Neural progenitor cell (in vitro differentiated cells): ENCODE results near the gene SHISAL1. TPM values are rescaled to one million over a fixed set of nuclear protein-coding genes. Genes with fewer than 3 reads are reported as not detected.

ENCODE experiments used
- DNase-seq: peaks from one replicate; pipeline ENCODE4 v3.0.0-alpha.2; 2016; ENCODE audit warnings: low spot score
- H2AFZ ChIP-seq: fragments of 200-600 bp; sonication (generic); replicated peaks from 2 replicates; pipeline ENCODE4 v1.6.1; 2016; ENCODE audit warnings: antibody characterized with exemption
- H3F3A ChIP-seq: fragments of 200-600 bp; sonication (generic); 2 replicates; pipeline ENCODE4 v1.6.1; 2016; ENCODE audit warnings: antibody characterized with exemption, low read depth
- H3K27ac ChIP-seq: fragments of 200-600 bp; sonication (generic); 2 replicates; pipeline ENCODE4 v1.5.1; 2016; ENCODE audit warnings: mild to moderate bottlenecking
- H3K27me3 ChIP-seq: fragments of 200-600 bp; sonication (generic); 2 replicates; pipeline ENCODE4 v1.6.1; 2016; ENCODE audit warnings: mild to moderate bottlenecking, moderate library complexity
- H3K36me3 ChIP-seq: fragments of 200-600 bp; sonication (generic); 2 replicates; pipeline ENCODE4 v1.5.1; 2016
- H3K4me1 ChIP-seq: fragments of 200-600 bp; sonication (generic); 2 replicates; pipeline ENCODE4 v1.6.1; 2016; ENCODE audit warnings: mixed run types
- H3K4me2 ChIP-seq: fragments of 200-600 bp; sonication (generic); 2 replicates; pipeline ENCODE4 v1.6.1; 2016
- H3K4me3 ChIP-seq: fragments of 200-600 bp; sonication (generic); 2 replicates; pipeline ENCODE4 v1.5.1; 2016
- H3K79me2 ChIP-seq: fragments of 200-600 bp; sonication (generic); 2 replicates; pipeline ENCODE4 v1.6.1; 2016; ENCODE audit warnings: low read depth
- H3K9ac ChIP-seq: fragments of 200-600 bp; sonication (generic); 2 replicates; pipeline ENCODE4 v1.6.1; 2016
- H3K9me3 ChIP-seq: fragments of 200-600 bp; sonication (generic); 2 replicates; pipeline ENCODE4 v1.5.1; 2016; ENCODE audit warnings: low read depth
- H4K20me1 ChIP-seq: fragments of 200-600 bp; sonication (generic); 2 replicates; pipeline ENCODE4 v1.6.1; 2016; ENCODE audit warnings: low read depth
- H3K27ac Mint-ChIP-seq: 3 replicates; pipeline ENCODE4 v1.8.0; 2021; ENCODE audit warnings: mixed read lengths
- H3K27me3 Mint-ChIP-seq: 2 replicates; pipeline ENCODE4 v1.8.0; 2022; ENCODE audit warnings: low read depth, mild to moderate bottlenecking, inconsistent platforms, moderate library complexity, mixed read lengths; ENCODE audit not compliant: insufficient read depth
- H3K36me3 Mint-ChIP-seq: 3 replicates; pipeline ENCODE4 v1.8.0; 2021; ENCODE audit warnings: mixed read lengths
- H3K4me1 Mint-ChIP-seq: 3 replicates; pipeline ENCODE4 v1.8.0; 2021; ENCODE audit warnings: mixed read lengths
- H3K4me3 Mint-ChIP-seq: 3 replicates; pipeline ENCODE4 v1.8.0; 2021; ENCODE audit warnings: mild to moderate bottlenecking, moderate library complexity, mixed read lengths
- H3K9me3 Mint-ChIP-seq: 3 replicates; pipeline ENCODE4 v1.8.0; 2020; ENCODE audit warnings: mixed read lengths
- CTCF ChIP-seq: fragments of 200-600 bp; sonication (generic); IDR thresholded peaks from 2 replicates; pipeline ENCODE4 v1.5.1; 2017; ENCODE audit warnings: antibody characterized with exemption, mild to moderate bottlenecking
- EZH2 ChIP-seq: fragments of 200-600 bp; sonication (generic); IDR thresholded peaks from 2 replicates; pipeline ENCODE4 v1.6.1; 2017; ENCODE audit warnings: antibody characterized with exemption, mild to moderate bottlenecking, moderate library complexity
- EZH2phosphoT487 ChIP-seq: fragments of 200-600 bp; sonication (generic); IDR thresholded peaks from 2 replicates; pipeline ENCODE4 v1.6.1; 2017; ENCODE audit warnings: antibody characterized with exemption
- total RNA-seq: library from RNA; depleted of rRNA; stranded (reverse); fragments of >200 nt; gene quantifications from 2 replicates; pipeline ENCODE4 v1.2.3, GENCODE V29; 2015; ENCODE audit warnings: low replicate concordance

The SHISAL1 gene
- total RNA-seq, 1 donor from 2014 or later, result 4.4 TPM

- peaks cover 32% of the 10 kb centered on the region for H3K4me1 Mint-ChIP-seq
- no peaks in the 10 kb centered on the region for H3K27me3 ChIP-seq
- peaks cover 11% of the 10 kb centered on the region for H3K27me3 Mint-ChIP-seq
- no peak for DNase-seq
- H3K27ac Mint-ChIP-seq, result peak overlapping the region; percentile 50
- H3K27ac ChIP-seq, result no peak overlapping the region
- no peak overlapping the region for H3K4me3 ChIP-seq
- H3K9me3 Mint-ChIP-seq, result no peaks in the 10 kb centered on the region
- TF ChIP-seq EZH2 (no peak), EZH2phosphoT487 (no peak), CTCF (no peak)
- H3K36me3 Mint-ChIP-seq, result no peaks in the 10 kb centered on the region
- no peak overlapping the region for H3K4me2 ChIP-seq
- H3K79me2 ChIP-seq, result no peaks in the 10 kb centered on the region
- no peaks in the 10 kb centered on the region for H4K20me1 ChIP-seq
- no peaks in the 10 kb centered on the region for H3K36me3 ChIP-seq
- H2AFZ ChIP-seq, result no peak overlapping the region
- no peaks in the 10 kb centered on the region for H3K9me3 ChIP-seq
- peaks cover 8% of the 10 kb centered on the region for H3F3A ChIP-seq
- H3K9ac ChIP-seq, result no peak overlapping the region
- peaks cover 24% of the 10 kb centered on the region for H3K4me1 ChIP-seq
- H3K4me3 Mint-ChIP-seq, result no peak overlapping the region
Observed at GRCh38 chr22:44360306-44360667, 47.5 kb upstream of the SHISAL1 start.

GRCh38 chr22:44359496-44360110, 46.9 kb upstream of the SHISAL1 start:
- Histone ChIP-seq H3K27me3 (no peaks in the 10 kb centered on the region), H3K9me3 (no peaks in the 10 kb centered on the region), H3K36me3 (no peaks in the 10 kb centered on the region), H4K20me1 (no peaks in the 10 kb centered on the region), H3K79me2 (no peaks in the 10 kb centered on the region), H3F3A (peaks cover 8% of the 10 kb centered on the region), H3K9ac (no peak overlapping the region), H2AFZ (no peak overlapping the region), H3K27ac (no peak overlapping the region), H3K4me3 (no peak overlapping the region), H3K4me1 (peaks cover 20% of the 10 kb centered on the region), H3K4me2 (no peak overlapping the region)
- DNase-seq, result no peak
- no peak overlapping the region for H3K4me3 Mint-ChIP-seq
- H3K4me1 Mint-ChIP-seq, result peaks cover 26% of the 10 kb centered on the region
- TF ChIP-seq EZH2 (no peak), EZH2phosphoT487 (no peak), CTCF (no peak)
- no peaks in the 10 kb centered on the region for H3K9me3 Mint-ChIP-seq
- H3K27me3 Mint-ChIP-seq, result peaks cover 11% of the 10 kb centered on the region
- no peak overlapping the region for H3K27ac Mint-ChIP-seq
- H3K36me3 Mint-ChIP-seq, result no peaks in the 10 kb centered on the region

- Mint-ChIP-seq H3K27me3 (peaks cover 14% of the 10 kb centered on the region), H3K36me3 (no peaks in the 10 kb centered on the region), H3K9me3 (no peaks in the 10 kb centered on the region), H3K27ac (peak overlapping the region; percentile 27), H3K4me3 (no peak overlapping the region), H3K4me1 (peaks cover 23% of the 10 kb centered on the region)
- H3F3A ChIP-seq, result peaks cover 8% of the 10 kb centered on the region
- no peaks in the 10 kb centered on the region for H3K9me3 ChIP-seq
- peaks cover 16% of the 10 kb centered on the region for H3K4me1 ChIP-seq
- no peak overlapping the region for H3K27ac ChIP-seq
- H3K36me3 ChIP-seq, result no peaks in the 10 kb centered on the region
- H3K4me2 ChIP-seq, result no peak overlapping the region
- H3K9ac ChIP-seq, result no peak overlapping the region
- DNase-seq, result no peak
- no peaks in the 10 kb centered on the region for H3K27me3 ChIP-seq
- H2AFZ ChIP-seq, result no peak overlapping the region
- no peaks in the 10 kb centered on the region for H4K20me1 ChIP-seq
- TF ChIP-seq EZH2 (no peak), CTCF (no peak), EZH2phosphoT487 (no peak)
- H3K79me2 ChIP-seq, result no peaks in the 10 kb centered on the region
- H3K4me3 ChIP-seq, result no peak overlapping the region
Observed at GRCh38 chr22:44358709-44359440, 46.1 kb upstream of the SHISAL1 start.
